CD4-positive, alpha-beta T cell treated with Interleukin-4 for 1 hour (primary cell): ENCODE results near the gene A4GNT.

Experiments
- DNase-seq, 2 donors: peaks; one replicate each; pipeline ENCODE4 v3.0.0-alpha.2; 2020 to 2022

A4GNT gene

GRCh38 chr3:138078096-138078495 lies 54.1 kb downstream of the A4GNT start:
- no peak for DNase-seq
